ENCODE data around the gene FAM234B.

Gene FAM234B

DNA sequence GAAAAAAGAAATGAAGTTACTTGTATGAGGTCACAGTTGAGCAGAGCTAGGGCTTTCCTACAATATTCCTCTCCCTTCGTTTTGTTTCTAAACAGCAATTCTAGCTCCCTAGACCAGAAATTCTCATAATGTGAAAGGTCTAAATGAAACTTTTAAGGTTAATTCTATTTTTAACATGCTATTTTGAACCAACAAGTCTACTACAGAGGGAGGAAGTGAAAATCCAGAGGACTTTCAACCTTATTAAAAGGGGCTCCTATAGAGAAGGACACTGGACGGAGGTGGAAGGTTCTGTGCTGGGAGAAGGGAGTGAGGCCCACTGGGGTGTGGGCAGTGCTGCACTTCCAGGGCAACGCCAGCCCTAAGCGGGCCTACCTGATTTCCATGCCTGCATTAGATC, 45.9 kb downstream of the FAM234B start:
- in situ Hi-C loops (cut with MboI; ENCODE audit: low sequenced_read_pairs) = no loop called here

DNA sequence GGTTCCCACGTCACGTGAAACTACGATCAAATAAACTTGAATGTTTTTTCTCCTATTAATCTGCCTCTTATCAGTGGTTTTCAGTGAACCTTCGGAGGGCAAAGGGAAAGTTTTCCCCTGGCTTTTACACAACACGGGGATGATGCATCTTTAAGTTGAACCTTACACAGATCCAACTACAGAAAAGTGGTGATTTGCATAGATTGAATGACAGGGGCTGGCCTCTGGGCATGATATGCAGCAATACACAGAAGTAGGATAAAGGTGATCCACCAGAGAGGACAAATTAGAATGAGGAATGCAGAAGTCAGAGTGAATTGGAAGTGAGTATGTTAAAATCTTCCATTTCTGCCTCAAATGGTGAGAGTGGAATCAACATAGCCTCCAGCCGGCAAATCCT, 47.7 kb downstream of the FAM234B start:
- in situ Hi-C loops (cut with MboI; ENCODE audit: low sequenced_read_pairs) = no loop called here

DNA sequence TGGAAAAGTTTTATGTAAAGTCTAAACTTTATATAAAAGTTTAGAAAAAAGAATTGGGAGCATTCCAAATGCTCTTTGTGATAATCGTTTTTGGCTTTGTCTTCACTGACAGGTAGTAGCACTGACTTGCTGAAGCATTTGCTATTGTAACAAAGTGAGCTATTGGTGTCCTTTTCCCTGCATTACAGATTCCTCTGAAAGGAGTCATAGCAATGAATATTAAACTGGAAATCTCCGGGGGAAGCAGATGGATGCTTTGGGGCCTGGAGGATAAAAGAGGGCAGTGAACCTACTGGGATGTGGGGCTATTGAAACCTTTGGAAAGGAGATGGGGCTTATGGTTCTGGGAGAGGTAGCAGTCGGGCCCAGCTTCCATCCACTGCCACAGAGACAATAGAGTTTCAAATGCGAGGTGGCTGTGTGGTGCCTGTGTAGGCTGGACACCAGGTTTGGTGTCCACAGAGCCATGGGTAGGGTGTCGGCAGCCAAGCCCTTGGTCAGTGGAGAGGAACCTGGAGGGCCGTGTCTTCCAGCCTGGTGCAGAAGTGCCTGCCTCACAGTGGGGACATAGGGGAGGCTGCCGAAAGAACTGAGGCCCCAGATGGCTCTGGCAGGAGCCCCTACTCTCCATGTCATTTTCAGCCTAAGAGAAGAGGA, 49.1 kb downstream of the FAM234B start:
- in situ Hi-C loops (cut with MboI; ENCODE audit: low sequenced_read_pairs) = no loop called here

DNA sequence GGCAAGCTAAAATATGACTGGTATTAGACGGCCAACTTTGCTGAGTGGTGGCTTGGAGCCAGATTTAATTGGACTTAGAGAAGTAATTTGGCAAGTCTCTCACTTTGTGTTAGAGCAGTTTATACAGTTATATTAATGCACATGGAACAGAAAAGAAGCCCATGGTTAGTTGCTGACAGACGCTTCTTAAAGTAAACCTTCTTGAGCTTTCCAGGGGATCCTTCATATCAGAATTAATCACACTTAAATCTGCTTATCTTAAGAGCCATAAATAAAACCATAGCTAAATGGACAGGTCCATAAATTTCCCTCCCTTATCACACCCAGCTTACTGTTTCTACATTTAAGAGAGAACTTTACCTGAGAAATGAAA, 49.7 kb downstream of the FAM234B start:
- in situ Hi-C loops (cut with MboI; ENCODE audit: low sequenced_read_pairs) = no loop called here

DNA sequence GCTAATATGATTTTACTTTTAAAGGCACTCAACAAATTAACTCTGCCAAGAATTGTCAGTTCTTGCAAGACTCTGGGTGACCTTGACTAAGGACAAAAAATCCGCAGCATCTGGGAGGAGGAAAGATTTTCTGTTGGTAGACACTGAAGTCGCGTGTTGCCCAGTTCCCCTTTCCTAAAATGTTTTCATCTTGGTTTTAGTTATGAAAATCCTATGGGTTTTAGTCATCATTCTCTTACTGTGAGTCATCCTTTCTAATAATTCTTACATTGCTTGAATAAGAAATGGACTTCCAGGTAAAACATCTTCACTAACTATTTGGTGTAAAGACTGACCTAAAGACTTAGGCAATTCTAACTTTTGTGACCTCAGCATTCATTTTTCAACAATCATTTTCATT, 50.2 kb downstream of the FAM234B start:
- in situ Hi-C loops (cut with MboI; ENCODE audit: low sequenced_read_pairs) = no loop called here

- in situ Hi-C loops (cut with MboI; ENCODE audit: low sequenced_read_pairs) = no loop called here
Observed at GRCh38 chr12:13095266-13095995, 51.2 kb downstream of the FAM234B start.

DNA sequence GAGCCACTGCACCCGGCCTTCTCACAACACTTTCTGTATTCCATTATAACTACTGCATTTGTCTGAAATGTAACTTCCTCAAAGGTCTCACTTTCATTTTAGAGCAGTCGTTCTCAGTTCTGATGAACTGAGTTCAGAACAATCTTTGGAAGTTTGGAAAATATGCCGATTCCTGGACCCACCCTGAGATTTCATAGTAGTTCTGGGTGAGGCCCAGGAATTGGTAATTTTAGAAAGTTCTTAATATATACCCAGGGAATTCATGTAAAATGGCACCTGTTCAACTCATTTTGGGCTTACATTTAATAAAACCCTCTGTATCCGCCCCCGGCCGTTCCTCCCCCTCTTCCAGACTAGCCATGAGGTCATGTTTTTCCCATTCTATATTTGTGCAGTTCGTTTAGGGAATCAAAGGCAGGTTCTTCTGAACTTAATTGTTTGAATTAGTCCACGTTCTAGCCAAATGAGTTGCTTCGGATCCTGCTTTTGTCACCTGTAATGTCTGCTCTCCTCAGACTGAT, 53.4 kb downstream of the FAM234B start:
- in situ Hi-C loops (cut with MboI; ENCODE audit: low sequenced_read_pairs) = no loop called here

DNA sequence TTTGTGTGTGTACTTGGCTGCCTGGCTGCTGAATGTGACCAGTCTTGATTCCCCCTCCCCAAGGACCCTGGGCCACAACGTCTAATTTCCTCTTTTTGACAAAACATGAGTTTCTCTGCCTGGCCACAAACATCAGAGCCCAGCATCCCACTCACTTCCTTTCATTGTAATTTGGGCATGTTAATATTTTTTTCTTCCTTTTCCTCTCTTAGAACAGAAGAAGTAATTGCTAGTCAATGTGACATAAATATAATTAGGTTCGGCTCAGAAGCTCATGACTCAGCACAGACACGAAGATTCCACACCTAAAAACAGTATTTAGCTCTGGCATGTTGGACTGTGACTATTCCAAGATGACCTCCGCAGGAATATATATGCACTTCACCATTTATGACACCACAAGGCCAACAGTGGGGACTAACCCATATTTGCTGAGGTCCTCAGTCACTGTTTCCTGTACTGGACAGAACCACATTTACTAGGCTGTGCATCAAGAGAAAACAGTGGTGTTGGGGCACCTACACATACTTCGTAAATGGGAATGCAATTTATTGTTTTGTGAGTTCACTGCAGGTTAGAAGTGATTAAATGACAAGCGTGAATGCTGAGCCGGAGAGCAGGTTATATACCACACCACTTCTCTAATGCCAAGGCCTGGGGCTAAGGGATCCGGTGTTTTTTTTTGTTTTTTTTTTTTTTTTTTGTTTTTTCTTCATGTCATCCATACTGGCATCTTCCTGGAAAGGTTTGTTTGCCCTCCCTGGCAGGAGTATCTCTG, 55.1 kb downstream of the FAM234B start:
- in situ Hi-C loops (cut with MboI; ENCODE audit: low sequenced_read_pairs) = no loop called here

DNA sequence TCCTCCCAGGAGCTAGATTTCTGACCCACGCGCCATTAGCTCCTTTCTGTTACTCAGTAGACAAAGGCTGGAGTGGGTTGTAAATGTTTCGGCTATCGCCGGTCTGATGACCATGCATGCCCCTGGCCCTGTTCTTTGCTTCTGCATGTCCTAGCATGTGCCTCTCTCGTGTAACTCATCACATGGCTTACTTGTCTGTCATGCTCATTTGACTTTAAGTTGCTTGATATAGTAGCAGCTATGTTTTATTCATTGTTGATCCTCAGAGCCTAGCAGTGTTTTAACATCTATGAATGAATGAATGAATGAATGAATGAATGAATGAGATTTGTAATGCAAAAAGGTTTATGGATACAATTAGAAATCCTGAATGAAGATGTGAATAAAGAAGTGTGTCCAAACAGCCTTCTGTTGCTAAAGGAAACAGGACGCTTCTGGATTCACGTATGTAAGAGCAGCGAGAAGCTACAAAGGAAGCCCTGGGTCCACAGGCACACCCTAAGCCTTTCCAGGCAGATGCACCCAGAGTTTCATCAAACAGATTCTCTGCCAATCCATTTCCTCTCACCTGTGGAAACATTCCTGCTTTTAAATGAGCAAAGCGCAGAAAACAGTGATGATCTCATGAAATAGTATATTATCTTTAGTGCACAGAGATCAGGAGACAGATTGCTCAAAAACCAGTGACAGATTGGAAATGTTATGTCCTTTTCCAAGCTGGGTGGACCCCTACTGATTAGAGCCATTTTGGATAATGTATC, 55.8 kb downstream of the FAM234B start:
- in situ Hi-C loops (cut with MboI; ENCODE audit: low sequenced_read_pairs) = no loop called here

- in situ Hi-C loops (cut with MboI; ENCODE audit: low sequenced_read_pairs) = no loop called here
Observed at GRCh38 chr12:13100605-13100881, 56.4 kb downstream of the FAM234B start.

DNA sequence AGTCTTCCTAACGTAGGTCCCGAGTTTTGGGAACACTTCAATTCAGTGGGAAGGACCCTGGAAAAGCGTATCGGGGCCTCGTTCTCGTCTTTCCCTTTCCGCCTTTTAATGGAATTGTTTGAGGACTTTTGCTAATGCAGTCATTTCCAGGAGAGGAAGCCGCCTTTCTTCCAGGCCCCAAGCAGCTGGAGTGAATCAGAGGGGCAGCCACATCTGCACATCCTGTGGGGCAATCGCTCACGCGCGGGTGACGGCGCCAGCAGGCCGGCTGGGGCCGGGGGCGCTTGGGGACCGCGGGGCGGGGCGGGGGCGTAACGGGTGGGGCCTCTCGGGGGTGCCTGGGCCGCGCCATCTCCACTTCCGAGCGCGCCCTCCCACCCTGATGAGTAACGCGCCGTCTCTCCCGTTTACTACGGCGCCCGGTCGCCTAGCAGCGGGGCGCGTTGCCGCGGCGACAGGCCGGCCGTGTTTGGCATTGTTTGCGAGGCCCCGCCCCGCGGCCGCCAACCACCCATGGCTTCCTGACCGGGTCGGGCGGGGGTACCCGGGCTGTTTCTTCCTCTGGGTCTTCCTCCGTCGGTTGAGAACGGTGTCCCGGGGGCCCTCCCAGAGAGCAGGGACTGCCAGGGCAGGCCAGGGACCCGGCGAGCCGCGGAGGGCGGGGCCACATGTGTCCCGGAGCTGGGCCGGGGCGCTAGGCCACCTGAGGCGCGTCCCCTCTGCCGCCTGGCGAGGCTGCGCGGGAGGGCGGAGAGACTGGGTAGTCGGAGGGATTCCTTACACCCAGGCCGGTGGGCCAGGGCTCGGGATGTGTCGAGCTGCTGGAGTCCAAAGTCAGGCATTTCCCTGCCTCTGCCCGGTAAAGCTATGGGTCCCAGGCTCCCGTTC, 56.9 kb downstream of the FAM234B start:
- in situ Hi-C loops (cut with MboI; ENCODE audit: low sequenced_read_pairs) = no loop called here

DNA sequence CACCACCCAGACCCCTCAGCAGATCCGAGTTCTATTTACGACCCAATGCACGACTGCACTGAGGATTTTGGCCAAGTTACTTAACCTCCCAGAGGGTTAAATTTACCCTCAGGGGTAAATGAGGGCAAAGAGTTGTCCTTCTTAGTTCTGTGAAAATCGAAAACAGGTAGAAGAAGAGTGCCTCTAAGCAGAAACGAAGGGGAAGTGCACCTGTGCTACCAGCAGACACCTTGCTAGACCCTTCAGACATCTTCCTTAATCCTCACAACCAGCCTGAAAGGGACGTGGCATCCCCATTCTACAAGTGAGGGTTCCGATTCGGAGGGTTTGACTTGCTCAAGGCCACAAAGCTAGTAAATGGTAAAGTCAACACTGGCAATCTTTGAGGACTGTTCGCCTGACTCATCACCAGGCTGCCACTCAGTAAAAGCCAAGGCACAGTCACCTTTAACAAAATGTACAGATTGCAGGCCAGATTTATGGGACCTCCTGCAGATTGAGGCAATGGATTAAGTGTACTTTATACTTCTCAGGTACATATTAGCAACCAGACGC, 57.7 kb downstream of the FAM234B start:
- in situ Hi-C loops (cut with MboI; ENCODE audit: low sequenced_read_pairs) = no loop called here

DNA sequence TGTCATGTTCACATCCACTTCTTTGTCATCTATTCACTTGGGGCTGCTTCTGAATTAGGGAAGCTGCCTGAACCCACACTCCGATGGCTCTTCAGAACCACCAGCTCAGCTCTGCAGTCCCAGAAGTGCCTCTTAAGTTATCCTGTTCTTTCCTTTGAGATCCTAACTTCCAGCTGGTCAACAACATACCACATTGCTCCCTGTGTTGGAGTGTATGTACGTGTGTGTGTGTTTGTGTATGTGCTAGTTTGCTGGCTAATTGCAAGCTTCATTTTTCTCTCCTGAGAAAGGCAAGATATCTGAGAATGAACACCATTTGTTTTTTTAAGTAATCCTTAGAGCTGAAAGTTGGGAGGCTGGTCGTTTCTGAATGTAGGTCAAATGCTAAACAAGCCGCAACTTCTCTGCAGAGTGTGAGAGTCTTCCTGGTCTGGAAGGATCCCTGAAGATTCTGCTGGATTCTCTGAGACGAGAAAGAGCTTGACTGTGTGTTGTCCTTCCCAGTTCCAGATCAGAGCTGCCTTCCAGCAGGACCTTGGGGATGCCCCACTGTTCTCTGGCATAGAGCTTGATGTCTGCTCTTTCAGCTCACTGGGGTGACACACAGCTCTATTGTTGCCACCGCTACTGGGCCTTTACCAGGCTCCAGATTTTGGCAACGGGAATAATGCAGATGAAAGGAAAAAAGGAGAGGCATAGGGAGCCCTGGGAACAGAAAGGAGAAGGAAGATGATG, 58.4 kb downstream of the FAM234B start:
- in situ Hi-C loops (cut with MboI; ENCODE audit: low sequenced_read_pairs) = no loop called here

GRCh38 chr12:13103391-13104033, 59.3 kb downstream of the FAM234B start, which contains the start of gene GSG1:
Gene GSG1, minus strand, starts transcription at chr12:13103667. Its CDS starts 155 bp downstream, at chr12:13103512.
- in situ Hi-C loops (cut with MboI; ENCODE audit: low sequenced_read_pairs) = no loop called here

- in situ Hi-C loops (cut with MboI; ENCODE audit: low sequenced_read_pairs) = no loop called here
Observed at GRCh38 chr12:13104409-13104808, 60.2 kb downstream of the FAM234B start.

DNA sequence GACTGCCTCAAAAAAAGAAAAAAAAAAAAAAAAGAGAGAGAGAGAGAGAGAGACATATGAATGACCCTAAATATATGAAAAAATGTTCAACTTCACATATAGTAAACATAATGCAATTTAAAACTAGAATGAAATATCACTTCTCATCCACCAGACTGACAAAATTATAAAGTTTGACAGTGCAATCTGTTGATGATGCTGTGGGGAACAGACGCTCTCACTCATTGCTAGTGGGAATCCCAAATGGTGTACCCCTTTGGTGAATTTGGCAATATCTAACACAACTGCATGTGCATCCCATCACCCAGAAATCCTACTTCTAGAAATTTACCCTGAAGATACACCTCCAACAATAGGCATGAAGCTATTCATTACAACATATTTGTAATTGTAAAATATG, 61.6 kb downstream of the FAM234B start:
- in situ Hi-C loops (cut with MboI; ENCODE audit: low sequenced_read_pairs) = no loop called here

DNA sequence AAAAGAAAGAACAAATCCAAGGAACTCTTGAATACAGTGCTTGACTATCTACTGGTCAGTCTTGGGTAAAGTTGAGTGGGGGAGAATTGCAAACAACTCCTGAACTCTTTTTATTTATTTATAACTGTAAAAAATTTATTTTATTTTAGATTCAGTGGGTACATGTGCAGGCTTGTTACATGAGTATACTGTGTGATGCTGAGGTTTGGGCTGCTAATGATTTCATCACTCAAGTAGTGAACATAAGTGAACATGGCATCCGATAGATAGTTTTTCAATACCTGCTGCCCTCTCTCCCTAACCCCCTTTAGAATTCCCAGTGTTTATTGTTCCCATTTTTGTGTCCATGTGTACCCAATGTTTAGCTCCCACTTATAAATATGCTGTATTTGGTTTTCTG, 62.5 kb downstream of the FAM234B start:
- in situ Hi-C loops (cut with MboI; ENCODE audit: low sequenced_read_pairs) = no loop called here

GRCh38 chr12:13112968-13113367, 68.8 kb downstream of the FAM234B start:
- in situ Hi-C loops (cut with MboI; ENCODE audit: low sequenced_read_pairs) = no loop called here
